Skin epidermis (tissue), 12 donors: Measurements from ENCODE around the gene OTOGL.
"Not testable (repeated sequence)": the region's sequence is repeated elsewhere in the genome, so short reads cannot be mapped to it uniquely, and the experiment has no call there.

Experiments
- H3K27ac ChIP-seq, 21 experiments: fragments of 200-600 bp; sonication (generic) in 11 of 21; one replicate each; pipeline ENCODE4 v1.5.0; 2020; ENCODE audit warnings: mild to moderate bottlenecking in 3 of 21, inconsistent platforms in 2 of 21, moderate library complexity in 2 of 21
- H3K4me3 ChIP-seq, 7 experiments: fragments of 200-600 bp; sonication (generic) in 2 of 7; one replicate each; pipeline ENCODE4 v1.5.0; 2020; ENCODE audit warnings: inconsistent platforms in 2 of 7, mild to moderate bottlenecking in 2 of 7, moderate library complexity in 1 of 7

The OTOGL gene

GRCh38 chr12:80264891-80265290 lies 165.6 kb downstream of the OTOGL start:
- Histone ChIP-seq H3K4me3 (no peak overlapping the region), H3K27ac (no peak overlapping the region)

GRCh38 chr12:80268924-80269749 lies 169.8 kb downstream of the OTOGL start:
- no peak overlapping the region for H3K4me3 ChIP-seq
- no peak overlapping the region for H3K27ac ChIP-seq

GRCh38 chr12:80269803-80270552 lies 170.6 kb downstream of the OTOGL start:
- H3K4me3 ChIP-seq: no peak overlapping the region
- H3K27ac ChIP-seq: no peak overlapping the region

- no peak overlapping the region for H3K27ac ChIP-seq
- H3K4me3 ChIP-seq: no peak overlapping the region
Measured at GRCh38 chr12:80271780-80272179, 172.4 kb downstream of the OTOGL start.

GRCh38 chr12:80272387-80272915 lies 173.1 kb downstream of the OTOGL start:
- Histone ChIP-seq H3K27ac (no peak overlapping the region), H3K4me3 (no peak overlapping the region)

- Histone ChIP-seq H3K27ac (no peak overlapping the region), H3K4me3 (no peak overlapping the region)
Measured at GRCh38 chr12:80273144-80273543, 173.8 kb downstream of the OTOGL start.

GRCh38 chr12:80277732-80278131 lies 178.4 kb downstream of the OTOGL start:
- no peak overlapping the region for H3K4me3 ChIP-seq
- no peak overlapping the region for H3K27ac ChIP-seq

- H3K4me3 ChIP-seq: no peak overlapping the region
- no peak overlapping the region for H3K27ac ChIP-seq
Measured at GRCh38 chr12:80282226-80282625, 182.9 kb downstream of the OTOGL start.

GRCh38 chr12:80282761-80283160 lies 183.4 kb downstream of the OTOGL start:
- Histone ChIP-seq H3K4me3 (no peak overlapping the region), H3K27ac (no peak overlapping the region)

GRCh38 chr12:80291108-80291754 lies 191.9 kb downstream of the OTOGL start:
- Histone ChIP-seq H3K4me3 (no peak overlapping the region), H3K27ac (no peak overlapping the region)

GRCh38 chr12:80293347-80293746 lies 194.0 kb downstream of the OTOGL start:
- Histone ChIP-seq H3K27ac (no peak overlapping the region), H3K4me3 (no peak overlapping the region)

GRCh38 chr12:80293759-80294158 lies 194.4 kb downstream of the OTOGL start:
- no peak overlapping the region for H3K27ac ChIP-seq
- no peak overlapping the region for H3K4me3 ChIP-seq

- Histone ChIP-seq H3K4me3 (no peak overlapping the region), H3K27ac (no peak overlapping the region)
Measured at GRCh38 chr12:80299219-80299618, 199.9 kb downstream of the OTOGL start.

GRCh38 chr12:80299976-80300375 lies 200.6 kb downstream of the OTOGL start:
- no peak overlapping the region for H3K27ac ChIP-seq

GRCh38 chr12:80307436-80307835 lies 208.1 kb downstream of the OTOGL start:
- not testable (repeated sequence) for H3K27ac ChIP-seq, H3K4me3 ChIP-seq

More at GRCh38 chr12:80299976-80300375, 200.6 kb downstream of the OTOGL start:
- no peak overlapping the region for H3K4me3 ChIP-seq

GRCh38 chr12:80313209-80313608 lies 213.9 kb downstream of the OTOGL start:
- H3K4me3 ChIP-seq: no peak overlapping the region
- no peak overlapping the region for H3K27ac ChIP-seq

- Histone ChIP-seq H3K27ac (no peak overlapping the region), H3K4me3 (no peak overlapping the region)
Measured at GRCh38 chr12:80314741-80315140, 215.4 kb downstream of the OTOGL start.

- H3K27ac ChIP-seq: no peak overlapping the region
Measured at GRCh38 chr12:80316222-80316621, 216.9 kb downstream of the OTOGL start.

GRCh38 chr12:80317307-80317706 lies 218.0 kb downstream of the OTOGL start:
- H3K4me3 ChIP-seq: no peak overlapping the region
- H3K27ac ChIP-seq: no peak overlapping the region

More at GRCh38 chr12:80316222-80316621, 216.9 kb downstream of the OTOGL start:
- H3K4me3 ChIP-seq: no peak overlapping the region

GRCh38 chr12:80317899-80318298 lies 218.6 kb downstream of the OTOGL start:
- Histone ChIP-seq H3K27ac (no peak overlapping the region), H3K4me3 (no peak overlapping the region)
